ENCODE results near the gene PPP1R16B.
"Not testable (repeated sequence)": the region's sequence is repeated elsewhere in the genome, so short reads cannot be mapped to it uniquely, and the experiment has no call there.

PPP1R16B gene

DNA sequence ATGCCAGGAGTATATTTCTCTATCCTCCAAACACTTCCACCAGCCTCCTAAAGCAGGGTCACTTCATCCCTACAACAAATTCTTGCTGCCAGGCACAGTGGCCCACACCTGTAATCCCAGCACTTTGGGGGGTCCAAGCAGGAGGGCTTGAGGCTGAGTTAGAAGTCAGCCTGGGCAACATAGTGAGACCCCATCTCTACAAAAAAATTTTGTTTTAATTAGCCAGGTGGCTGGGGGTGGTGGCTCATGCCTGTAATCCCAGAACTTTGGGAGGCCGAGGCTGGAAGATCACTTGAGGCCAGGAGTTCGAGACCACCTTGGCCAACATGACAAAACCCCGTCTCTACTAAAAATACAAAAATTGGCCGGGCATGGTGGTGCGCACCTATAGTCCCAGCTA lies 11.4 kb upstream of the PPP1R16B start:
- not testable (repeated sequence) for DNase-seq

DNA sequence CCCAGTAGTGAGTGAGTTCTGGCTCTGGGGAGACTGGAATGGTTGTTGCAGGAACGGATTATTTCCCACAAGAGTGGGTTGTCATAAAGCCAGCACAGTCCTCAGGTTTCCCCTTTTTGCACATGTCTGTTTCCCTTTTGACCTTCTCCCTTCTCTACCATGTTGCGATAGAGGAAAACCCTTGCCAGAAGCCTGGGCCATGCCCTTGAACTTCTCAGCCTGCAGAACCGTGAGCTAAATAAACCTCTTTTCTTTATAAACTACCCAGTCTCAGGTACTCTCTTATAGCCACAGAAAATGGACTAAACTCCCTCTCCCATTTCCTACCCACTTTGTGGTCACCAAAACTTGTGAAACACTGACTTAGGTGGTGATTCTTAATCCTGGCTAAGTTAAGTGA lies 7.2 kb upstream of the PPP1R16B start:
- no peak for DNase-seq

GRCh38 chr20:38799203-38799602 lies 6.3 kb upstream of the PPP1R16B start:
- DNase-seq = no peak

DNA sequence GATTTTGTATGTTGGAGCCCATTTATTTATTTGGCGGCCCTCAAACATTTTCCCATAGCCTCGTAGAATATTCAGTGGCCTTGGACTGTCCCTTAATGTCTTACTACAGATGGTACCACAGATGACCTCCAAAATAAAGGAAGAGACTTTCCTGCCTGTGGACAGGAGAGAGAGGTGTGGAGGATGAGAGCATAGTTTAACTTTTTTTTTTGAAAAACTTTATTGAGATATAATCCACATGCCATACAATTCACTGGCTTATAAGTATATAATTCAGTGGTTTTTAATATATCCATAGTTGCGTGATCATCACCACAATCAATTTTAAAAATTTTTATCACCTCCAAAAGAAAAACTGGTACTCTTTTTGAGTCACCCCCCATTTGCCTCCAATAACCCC lies 4.6 kb upstream of the PPP1R16B start:
- DNase-seq = no peak

GRCh38 chr20:38804221-38804620 lies 1.3 kb upstream of the PPP1R16B start:
- DNase-seq = no peak

DNA sequence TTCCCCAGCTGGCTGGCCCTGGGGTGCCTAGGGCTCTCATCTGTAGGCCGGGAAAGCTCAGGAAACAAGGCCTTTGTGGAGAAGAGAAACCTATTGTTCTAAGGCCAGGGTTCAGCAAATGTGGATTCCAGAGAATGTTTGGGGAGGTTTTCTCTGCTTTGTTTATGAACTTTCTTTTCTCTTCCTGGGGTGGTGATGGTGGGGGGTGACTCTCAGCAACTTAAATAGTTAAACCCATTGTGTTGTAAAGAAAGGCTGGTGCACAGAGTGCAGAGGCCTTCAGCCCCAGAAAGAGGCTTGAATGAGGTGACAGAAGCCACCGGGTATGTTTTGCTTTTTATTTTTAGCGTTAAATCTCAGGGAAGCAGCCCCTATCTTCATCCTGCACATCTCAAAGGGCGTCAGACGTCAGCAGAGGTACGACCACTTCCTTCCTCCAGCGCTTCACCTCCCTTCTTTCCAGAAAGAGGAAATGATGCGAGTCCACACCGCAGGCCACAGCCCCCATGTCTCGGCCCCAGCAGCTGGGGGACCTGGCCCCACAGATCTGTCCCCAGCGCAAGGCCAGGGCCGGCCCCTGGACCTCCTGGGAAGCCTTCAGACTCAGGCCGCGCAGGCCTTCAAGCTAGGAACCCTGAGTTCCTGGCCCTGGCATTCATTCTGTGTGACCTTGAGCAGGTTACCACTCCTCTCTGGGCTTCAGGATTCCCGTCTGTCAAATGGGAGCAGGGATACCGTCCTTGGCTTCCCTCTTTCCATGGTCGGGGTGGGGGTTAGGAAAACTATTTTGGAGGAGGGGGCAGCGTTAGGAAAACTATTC lies 605 bp upstream of the PPP1R16B start:
- DNase-seq = no peak

GRCh38 chr20:38805958-38806854 lies 709 bp downstream of the PPP1R16B start:
- peak; percentile 39 for DNase-seq

DNA sequence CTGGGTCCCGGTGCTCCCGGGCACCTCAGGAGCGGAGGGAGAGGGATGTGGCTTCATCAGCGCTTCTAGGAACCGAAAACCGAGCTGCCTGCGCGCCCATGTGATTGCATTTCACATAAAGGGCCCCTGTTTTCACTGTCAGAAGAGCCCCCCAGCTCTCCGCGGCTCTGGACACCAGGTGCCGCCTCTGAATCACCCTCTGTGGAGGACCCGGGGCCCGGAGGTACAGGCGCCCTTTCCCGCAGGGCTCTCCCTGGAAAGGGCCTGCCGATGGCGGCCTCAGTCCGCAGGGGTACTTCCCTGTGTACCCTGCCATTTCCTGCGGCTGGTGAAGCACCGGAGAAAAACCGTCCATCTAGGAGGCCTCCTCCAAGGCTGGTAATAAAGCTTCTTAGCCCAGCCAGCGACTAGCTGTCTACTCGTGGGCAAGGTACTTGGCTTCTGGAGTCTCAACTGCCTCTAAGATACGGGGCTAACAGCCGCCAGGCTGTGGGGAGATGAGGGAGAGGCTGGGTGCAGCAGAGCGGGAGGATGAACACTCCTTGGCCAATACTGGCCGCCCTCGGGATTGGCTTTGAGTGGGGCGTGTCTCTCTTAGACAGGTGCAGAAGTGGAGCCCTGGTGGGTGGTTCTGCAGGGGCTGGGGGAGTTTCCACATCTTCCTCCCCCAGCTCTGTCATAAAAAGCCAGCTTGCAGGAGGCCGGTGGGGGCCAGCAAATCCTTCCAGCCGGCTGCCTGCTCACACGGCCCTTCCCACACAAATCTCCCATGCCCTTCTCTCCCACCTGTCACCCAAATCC lies 1.6 kb downstream of the PPP1R16B start:
- DNase-seq = no peak

DNA sequence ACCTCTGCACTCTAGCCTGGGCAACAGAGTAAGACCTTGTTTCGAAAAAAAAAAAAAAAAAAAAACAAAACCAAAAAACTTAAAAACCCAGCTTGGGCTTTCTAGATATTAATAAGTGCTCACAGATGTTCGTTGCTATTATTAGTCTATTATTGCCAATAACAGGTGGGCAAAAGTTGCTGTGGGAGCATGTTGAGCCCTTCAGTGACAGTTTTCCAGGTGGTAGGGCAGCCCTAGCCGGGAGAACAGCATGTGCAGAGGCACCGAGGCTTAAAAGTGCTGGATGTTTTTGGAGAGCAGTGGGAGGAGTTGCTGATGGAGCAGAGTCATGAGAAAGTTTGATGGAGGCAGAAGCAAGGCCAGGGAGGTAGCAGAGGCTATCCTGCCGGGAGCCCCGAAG lies 4.4 kb downstream of the PPP1R16B start:
- DNase-seq = no peak

DNA sequence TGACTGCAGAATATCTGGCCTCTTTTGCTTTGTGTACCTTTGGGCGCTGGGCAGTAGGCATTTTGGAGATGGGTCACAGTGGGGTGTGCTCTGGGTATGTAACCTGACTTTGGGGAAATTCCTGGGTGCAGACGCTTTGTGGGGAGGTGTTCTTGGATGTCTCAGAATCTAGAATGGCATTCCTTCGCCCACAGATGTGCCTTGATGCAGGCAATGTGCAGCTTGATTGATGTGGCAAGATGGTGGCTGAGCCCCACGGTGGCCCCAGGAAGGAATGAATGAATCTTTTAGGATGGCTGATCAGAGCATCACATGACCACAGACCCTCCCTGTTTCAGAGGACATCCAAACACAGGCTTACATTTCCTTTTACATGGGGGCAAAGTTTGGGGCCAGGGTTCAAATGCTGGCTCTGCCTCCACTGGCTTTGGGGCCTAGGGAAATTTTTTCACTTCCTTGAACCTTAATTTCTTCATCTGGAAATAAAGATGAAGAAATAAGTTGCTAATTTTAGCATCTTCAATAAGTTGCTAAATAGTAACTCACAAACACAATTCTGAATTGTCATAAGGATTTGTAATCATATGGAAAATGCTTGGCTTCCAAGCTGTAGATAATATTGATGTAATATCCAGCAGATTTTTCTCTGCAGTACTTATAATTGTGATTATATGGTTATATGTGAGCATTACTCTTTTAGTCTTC lies 5.6 kb downstream of the PPP1R16B start:
- DNase-seq = no peak

- no peak for DNase-seq
These were observed 6.3 kb downstream of the PPP1R16B start for GRCh38 chr20:38811769-38812168.

- no peak for DNase-seq
These were observed 6.7 kb downstream of the PPP1R16B start for GRCh38 chr20:38812182-38812581.

DNA sequence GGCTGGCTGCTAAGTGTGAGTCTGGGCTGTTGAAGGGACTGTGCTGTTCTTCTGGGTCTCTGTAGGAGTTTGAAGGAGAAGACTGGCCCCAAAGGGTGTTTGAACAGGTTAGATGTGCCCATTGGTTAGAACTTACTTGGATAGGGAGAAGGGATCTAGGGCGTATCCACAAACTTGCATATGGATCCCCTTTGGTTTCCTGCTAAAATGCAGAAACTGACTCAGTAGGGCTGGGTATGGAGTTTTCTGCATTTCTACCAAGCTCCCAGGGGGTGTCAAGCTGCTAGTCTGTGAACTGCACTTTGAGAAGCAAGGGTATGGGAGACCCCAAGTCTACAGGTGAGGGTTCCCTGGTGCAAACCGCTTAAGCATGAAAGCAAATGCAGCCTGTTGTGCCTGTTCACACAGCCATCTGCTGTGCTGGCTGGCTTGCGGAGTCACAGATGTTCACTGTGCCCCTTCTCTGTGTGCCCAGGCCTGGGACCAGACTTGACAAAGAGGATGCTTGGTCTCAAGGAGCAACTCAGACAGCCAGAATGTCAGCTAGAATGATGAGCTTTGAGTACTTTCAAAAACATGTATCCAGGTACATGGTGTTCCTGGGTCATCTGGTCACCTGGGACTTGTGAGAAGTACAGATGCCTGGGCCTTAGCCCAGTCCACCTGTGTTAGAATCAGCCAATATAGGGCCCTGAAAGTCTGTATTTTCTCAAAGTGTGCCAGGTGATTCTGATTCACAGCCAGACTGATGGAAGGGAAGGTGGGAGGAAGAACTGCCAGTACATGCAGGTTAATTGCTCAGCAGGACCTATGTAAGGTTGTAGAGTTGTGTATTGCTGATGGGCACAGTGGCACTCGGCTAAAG lies 7.4 kb downstream of the PPP1R16B start:
- DNase-seq = no peak

DNA sequence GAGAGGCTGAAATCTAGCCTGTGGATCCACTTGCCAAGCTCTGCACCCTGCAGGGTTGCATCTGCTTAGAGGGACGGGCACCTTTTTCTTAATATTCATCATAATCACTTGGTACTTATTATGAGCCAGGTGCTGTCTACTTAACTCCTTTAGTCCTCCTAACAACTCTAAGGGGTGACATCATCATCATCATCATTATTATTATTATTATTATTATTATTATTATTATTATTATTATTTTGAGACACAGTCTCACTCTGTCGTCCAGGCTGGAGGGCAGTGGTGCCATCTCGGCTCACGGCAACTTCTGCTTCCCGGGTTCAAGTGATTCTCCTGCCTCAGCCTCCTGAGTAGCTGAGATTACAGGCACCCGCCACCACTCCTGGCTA lies 8.1 kb downstream of the PPP1R16B start:
- not testable (repeated sequence) for DNase-seq

DNA sequence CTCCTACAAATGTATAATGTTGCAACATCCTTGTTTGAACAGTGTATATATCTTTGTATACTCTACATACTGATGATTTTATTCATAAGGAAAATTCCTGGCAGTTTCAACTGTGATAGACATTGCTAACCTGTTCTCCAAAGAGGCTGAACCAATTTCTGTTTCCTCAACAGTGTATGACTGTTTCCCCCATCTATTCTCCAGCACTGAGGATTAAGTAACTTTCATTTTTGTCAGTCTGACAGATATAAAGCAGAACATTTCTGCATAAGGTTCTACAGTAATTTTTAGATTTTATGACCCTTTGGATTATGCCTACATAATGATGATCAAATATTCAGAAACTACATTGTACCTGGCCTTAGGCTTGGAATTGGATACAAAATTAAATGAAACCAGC lies 9.9 kb downstream of the PPP1R16B start:
- DNase-seq = no peak

GRCh38 chr20:38818113-38819065 lies 12.9 kb downstream of the PPP1R16B start:
- no peak for DNase-seq

- no peak for DNase-seq
These were observed 20.0 kb downstream of the PPP1R16B start for GRCh38 chr20:38825571-38825900.

DNA sequence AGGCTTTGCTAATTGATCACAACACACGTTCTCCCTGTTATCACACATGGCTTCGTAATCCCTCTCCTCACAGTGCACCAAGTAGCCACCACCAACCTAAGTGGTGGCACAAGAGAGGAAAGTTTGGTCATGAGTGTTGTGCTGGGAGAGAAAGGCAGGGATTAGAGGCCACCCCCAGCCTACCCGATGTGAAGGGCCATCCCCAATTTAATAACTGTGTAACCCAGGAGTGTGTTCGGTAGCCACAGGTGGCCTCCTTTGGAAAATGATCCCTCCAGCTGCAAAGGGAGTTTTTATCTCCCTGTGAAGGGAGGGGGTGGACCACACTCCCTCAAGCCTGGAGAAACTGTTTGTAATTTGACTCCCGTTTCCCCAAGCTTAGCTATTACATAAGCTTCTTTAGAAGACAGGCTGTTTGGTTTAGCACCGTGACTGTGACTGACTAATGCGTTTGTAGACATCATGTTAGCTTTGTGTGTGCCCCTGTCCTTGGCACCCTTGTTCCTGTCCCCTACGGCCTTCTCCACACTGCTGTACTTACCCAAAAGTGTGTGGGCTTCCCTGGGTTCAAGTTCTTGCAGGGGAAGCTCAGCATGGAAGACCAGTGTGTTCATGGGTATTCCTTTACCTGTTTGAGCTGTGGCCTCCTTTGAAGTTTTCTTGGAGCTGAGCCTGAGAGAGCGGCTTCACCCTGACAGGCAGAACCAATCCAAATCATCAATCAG lies 20.6 kb downstream of the PPP1R16B start:
- peak; percentile 37 for DNase-seq

DNA sequence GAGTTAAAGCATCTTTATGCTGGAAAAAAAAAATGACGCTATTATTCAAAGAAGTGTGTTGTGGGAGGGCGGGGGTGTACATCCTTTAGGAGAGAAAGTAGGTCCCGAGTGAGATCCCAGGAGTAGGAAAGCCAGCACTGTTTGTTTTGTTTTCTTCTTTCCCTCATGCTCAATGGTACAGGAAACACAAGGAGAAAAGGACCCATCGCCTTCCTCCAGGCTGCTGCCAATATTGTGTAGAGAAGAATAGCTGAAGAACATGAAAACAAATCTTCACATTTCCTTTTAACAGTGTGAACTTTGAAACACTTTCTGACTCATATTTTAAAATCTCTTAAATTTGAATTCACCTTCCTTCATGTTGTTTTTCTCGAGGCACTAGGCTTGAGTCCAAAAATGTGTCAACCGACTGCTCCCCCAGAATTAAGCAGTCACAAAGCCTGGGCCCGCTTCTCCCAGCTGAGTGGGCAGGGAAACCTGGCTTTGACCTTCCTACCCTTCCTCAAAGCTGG lies 22.3 kb downstream of the PPP1R16B start:
- DNase-seq = no peak
